ENCODE results near the gene ZSCAN22.

DNA sequence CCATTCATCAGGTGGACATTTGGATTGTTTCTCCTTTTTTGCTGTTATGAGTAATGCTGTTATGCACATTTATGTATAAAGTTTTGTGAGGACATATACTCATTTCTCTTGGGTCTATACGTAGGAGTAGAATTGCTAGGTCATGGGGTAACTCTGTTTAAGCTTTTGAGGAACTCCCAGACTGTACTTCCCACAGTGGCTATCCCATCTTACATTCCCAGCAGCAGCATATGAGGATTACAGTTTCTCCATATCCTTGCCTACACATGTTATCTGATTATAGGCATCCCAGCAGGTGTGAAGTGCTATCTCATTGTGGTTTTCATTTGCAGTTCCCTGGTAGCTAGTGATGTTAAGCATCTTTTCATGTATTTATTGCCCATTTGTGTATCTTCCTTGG, 5.9 kb downstream of the ZSCAN22 start:
- TF ChIP-seq TAF1 (IDR thresholded peaks at IDR 0.05; ENCODE audit: low read depth) = no peak
- TF ChIP-seq FOXM1 (IDR thresholded peaks at IDR 0.05; ENCODE audit: borderline replicate concordance, low read depth) = no peak
- TF ChIP-seq, protein P1, sequence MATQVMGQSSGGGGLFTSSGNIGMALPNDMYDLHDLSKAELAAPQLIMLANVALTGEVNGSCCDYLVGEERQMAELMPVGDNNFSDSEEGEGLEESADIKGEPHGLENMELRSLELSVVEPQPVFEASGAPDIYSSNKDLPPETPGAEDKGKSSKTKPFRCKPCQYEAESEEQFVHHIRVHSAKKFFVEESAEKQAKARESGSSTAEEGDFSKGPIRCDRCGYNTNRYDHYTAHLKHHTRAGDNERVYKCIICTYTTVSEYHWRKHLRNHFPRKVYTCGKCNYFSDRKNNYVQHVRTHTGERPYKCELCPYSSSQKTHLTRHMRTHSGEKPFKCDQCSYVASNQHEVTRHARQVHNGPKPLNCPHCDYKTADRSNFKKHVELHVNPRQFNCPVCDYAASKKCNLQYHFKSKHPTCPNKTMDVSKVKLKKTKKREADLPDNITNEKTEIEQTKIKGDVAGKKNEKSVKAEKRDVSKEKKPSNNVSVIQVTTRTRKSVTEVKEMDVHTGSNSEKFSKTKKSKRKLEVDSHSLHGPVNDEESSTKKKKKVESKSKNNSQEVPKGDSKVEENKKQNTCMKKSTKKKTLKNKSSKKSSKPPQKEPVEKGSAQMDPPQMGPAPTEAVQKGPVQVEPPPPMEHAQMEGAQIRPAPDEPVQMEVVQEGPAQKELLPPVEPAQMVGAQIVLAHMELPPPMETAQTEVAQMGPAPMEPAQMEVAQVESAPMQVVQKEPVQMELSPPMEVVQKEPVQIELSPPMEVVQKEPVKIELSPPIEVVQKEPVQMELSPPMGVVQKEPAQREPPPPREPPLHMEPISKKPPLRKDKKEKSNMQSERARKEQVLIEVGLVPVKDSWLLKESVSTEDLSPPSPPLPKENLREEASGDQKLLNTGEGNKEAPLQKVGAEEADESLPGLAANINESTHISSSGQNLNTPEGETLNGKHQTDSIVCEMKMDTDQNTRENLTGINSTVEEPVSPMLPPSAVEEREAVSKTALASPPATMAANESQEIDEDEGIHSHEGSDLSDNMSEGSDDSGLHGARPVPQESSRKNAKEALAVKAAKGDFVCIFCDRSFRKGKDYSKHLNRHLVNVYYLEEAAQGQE (IDR thresholded peaks at IDR 0.05; ENCODE audit: low read depth) = no peak
- TF ChIP-seq, protein P2, sequence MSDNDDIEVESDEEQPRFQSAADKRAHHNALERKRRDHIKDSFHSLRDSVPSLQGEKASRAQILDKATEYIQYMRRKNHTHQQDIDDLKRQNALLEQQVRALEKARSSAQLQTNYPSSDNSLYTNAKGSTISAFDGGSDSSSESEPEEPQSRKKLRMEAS (IDR thresholded peaks at IDR 0.05) = no peak
- TF ChIP-seq EP300 (IDR thresholded peaks at IDR 0.05; ENCODE audit: borderline replicate concordance) = no peak
- no peak for TF ChIP-seq YY1 (IDR thresholded peaks at IDR 0.05; ENCODE audit: low read depth)
- no peak for TF ChIP-seq CREB1 (IDR thresholded peaks at IDR 0.05; ENCODE audit: low read depth)
- no peak for TF ChIP-seq ZBTB7A (IDR thresholded peaks at IDR 0.05; ENCODE audit: low read depth)
- no peak for TF ChIP-seq CEBPB (IDR thresholded peaks at IDR 0.05)
- TF ChIP-seq TEAD4 (IDR thresholded peaks at IDR 0.05) = no peak
